Epidermal melanocyte (primary cell): Measurements from ENCODE around the gene GTF3C2.
"Not testable (repeated sequence)": the region's sequence is repeated elsewhere in the genome, so short reads cannot be mapped to it uniquely, and the experiment has no call there.

Experiments used
- DNase-seq: peaks from one replicate; pipeline ENCODE4 v3.0.0; 2011; ENCODE audit warnings: low spot score; ENCODE audit not compliant: insufficient read length

GTF3C2 gene

DNA sequence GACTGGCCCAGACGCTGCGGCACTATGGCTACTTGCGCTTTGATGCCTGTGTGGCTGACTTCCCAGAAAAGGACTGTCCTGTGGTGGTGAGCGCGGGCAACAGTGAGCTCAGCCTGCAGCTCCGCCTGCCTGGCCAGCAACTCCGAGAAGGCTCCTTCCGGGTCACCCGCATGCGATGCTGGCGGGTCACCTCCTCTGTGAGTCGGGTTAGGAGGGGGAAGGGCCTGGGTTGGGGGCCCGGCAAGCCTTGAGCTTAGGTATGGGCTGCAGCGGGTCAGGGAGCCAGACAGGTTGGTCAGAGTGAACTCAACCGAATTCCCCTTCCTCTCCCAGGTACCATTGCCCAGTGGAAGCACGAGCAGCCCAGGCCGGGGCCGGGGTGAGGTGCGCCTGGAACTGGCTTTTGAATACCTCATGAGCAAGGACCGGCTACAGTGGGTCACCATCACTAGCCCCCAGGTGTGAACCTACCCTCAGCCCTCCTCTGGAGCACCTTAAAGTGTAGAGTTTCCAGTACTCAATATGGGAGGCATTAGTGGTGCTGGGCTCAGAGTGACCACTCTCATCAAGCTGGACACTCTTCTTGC lies 19.0 kb upstream of the GTF3C2 start:
- DNase-seq: no peak

DNA sequence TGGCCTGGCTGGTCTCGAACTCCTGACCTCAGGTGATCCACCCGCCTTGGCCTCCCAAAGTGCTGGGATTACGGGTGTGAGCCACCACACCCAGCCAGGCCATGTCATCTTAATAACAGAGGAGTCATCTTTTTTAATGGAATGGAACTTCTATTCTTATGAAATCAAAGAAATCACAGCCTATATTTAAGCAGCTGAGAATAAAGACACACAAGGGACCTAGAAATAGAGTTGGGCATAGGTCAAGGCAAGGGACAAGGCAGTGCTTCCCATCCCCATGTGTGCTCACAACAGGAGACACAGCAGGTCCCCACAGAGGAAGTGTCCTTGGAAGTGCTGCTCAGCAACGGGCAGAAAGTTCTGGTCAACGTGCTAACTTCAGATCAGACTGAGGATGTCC lies 17.0 kb upstream of the GTF3C2 start:
- no peak for DNase-seq

DNA sequence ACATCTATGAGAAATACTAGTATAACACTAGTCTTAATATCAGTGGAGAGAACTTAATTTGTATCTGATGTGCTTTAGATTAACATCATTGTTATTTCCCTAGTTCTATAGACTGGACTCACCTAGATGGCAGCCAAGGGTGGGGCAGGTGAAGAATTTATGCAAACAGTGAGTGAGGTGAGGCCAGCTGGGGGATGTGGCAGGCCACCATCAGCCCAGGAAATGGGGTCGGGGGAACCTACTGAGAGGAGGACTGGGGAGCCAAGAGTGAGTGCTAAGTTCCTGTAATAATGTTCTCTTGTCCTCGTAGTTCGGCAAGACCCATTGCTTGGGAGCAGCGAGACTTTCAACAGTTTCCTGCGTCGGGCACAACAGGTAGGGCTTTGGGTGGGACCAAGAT lies 16.4 kb upstream of the GTF3C2 start:
- DNase-seq: no peak

DNA sequence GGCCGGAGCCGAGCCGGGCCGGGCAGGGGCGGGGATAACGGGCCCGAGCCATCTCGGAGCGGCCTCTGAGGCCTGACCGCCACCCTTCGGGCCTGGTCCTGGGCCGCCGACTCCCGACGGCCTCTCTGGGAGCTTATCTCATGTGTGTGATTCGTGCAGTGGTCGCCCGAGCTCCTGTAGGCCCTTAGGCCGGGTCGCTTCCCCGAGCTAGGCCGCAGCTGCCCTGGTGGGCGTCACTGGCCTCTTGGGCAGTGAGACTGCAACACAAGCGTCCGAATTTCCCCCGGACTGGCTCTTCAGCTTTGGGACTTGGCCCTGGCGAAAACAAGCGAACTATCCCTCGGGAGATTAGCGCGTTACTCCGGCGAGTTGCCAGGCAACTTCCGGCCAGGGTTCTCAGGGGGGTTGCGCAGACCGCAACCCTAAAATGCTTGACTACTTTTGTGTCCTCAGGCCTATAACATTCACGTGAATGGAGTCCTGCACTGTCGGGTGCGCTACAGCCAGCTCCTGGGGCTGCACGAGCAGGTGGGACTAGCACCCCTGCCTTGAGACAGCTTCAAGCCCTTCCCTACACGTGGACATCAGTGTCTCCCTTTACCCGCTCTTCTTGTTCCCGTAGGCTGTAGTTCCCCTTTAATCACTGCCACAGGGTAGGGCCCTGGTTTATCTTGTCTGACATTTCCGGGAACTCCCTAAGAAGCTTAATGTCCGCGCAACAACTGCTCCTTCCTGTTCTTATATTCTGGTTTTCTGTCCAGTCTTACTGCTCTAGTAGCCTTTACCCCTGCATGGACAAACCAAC lies 14.5 kb upstream of the GTF3C2 start:
- DNase-seq: no peak

DNA sequence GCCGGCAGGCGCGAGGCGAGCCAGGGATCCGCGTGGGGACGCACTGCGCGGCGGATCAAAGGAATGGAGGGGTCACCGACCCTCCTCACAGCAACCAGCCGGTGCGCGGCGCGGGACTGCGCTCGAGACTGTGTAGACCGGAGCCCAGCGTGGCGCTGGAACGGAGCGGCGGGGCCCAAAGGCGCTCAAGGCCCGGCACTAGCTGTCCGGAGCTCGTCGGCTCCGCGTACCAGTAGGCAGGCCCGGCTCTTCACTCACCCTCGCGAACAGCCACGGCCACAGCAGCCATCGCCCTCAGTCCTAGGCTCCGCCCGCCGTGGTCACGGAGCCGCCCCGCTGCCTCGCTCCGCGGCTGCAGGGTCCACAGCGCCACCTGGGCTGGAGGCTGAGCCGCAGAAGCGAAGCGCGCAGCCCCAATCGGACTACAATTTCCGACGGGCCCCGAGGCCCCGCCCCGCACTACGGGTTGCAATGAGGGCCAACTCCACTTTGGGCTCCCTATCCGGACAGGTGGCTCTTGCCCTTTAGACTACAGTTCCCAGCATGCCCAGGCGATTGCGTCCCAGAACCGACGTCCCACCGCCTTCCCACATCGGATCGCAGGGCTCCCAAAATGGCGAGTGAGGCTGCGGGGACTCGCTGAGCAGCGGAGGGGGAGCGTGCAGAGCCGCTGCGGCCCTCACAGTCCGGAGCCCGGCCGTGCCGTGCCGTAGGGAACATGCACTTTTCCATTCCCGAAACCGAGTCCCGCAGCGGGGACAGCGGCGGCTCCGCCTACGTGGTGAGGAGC lies 13.7 kb upstream of the GTF3C2 start, which contains the start of the genes EIF2B4 and SNX17:
TSS of gene EIF2B4 (minus strand) at position 313 of the 790 bp plus-strand sequence. CDS start at position 289, 24 bp downstream.
TSS of gene SNX17 (plus strand) at position 591 of the 790 bp plus-strand sequence. CDS start at position 719, 128 bp downstream.
- peak; percentile 90 for DNase-seq

DNA sequence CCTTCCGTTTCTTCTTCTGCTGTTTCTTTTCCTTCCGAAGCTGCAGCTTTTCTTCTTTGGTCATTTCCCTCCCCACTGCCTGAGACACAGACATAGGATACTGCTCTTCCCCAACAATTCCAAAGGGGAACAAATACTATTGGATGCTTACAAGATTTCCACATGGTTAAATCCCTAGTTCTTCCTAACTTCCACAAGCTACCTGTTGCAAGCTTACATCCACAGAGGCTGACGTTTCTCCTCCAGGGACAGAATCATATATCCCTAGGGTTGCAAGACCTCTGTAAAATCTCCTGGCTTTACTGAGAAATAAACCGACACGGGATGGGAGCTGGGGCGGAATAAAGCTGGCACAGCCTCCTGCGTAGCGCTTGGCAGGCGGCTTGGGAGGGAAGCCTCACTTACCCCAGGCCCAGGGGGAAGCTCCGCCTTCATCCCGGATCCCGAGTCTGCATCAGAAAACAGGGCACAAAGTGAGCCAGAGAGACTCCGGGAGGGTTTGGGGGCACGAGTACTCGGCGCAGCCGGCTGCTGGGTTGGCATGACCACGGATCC lies 13.0 kb upstream of the GTF3C2 start:
- peak; percentile 88 for DNase-seq

DNA sequence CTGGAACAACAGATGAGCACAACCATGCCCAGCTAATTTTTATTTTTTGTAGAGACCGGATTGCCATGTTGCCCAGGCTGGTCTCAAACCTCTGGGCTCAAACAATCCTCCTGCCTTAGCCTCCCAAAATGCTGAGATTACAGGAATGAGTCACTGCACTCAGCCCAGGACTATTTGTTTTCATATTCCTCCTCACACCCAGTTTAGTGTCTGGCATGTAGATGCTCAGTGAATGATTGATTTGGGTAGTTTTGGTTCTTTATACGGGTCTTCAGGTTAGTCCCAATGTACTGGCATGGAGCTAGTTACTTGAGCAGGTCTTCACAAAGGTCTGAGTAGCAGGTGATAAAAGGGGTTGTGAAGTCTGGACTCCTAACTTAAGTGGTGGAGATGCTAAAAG lies 7.4 kb upstream of the GTF3C2 start:
- DNase-seq: no peak

DNA sequence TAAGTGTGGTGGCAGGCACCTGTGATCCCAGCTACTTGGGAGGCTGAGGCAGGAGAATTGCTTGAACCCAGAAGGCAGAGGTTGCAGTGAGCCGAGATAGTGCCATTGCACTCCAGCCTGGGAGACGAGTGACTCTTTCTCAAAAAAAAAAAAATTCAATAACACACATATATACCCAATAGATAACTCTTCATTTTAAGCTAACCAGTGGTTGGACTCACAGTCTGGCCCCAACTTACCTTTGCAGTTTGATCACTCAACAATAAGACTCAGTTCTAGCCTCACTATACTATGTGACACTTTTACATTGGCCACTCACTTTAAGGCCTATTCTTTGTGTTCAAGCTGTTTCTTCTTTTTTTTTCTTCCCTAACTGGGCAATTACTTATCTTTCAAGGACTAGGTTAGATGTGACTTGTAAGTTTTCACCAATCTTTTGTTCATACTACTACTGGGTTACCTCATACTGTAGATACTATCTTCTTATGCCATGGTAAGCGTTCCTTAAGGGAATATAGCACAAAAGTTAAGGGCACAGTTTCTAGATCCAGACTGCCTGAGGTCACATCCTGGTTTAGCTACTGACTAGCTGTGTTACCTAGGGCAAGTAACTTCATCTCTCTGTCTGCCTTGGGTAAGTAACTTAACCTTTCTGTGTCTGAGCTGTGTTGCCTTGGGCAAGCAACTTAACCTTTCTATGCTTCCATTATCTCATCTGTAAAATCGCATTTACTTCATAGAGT lies 6.3 kb upstream of the GTF3C2 start:
- no peak for DNase-seq

DNA sequence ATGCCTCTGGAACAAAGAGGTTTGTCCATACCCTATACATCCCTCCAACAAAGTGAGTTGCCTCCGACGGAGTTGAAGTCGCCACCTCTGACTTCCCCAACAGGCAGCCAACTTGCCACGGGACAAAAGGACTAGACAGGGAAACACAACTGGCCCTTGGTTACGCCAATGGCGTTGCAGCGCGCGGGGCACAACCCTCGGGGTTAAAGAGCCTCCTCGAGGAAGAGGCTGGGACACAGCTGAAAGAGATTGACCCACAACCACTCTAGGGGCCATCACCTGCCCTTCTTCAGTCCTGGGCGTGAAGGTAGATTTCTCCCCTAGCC lies 545 bp downstream of the GTF3C2 start:
- no peak for DNase-seq

DNA sequence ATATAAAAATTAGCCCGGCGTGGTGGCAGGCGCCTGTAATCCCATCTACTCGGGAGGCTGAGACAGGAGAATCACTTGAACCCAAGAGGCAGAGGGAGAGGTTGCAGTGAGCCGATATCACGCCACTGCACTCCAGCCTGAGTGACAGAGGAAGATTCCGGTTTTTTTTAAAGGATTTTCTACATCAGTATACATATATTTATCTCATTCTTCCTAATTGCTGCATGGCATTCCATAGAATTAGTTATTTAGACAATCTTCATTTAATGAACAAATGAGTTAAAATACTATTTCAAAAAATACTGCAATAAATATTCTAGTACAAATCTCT lies 2.0 kb downstream of the GTF3C2 start:
- no peak for DNase-seq

DNA sequence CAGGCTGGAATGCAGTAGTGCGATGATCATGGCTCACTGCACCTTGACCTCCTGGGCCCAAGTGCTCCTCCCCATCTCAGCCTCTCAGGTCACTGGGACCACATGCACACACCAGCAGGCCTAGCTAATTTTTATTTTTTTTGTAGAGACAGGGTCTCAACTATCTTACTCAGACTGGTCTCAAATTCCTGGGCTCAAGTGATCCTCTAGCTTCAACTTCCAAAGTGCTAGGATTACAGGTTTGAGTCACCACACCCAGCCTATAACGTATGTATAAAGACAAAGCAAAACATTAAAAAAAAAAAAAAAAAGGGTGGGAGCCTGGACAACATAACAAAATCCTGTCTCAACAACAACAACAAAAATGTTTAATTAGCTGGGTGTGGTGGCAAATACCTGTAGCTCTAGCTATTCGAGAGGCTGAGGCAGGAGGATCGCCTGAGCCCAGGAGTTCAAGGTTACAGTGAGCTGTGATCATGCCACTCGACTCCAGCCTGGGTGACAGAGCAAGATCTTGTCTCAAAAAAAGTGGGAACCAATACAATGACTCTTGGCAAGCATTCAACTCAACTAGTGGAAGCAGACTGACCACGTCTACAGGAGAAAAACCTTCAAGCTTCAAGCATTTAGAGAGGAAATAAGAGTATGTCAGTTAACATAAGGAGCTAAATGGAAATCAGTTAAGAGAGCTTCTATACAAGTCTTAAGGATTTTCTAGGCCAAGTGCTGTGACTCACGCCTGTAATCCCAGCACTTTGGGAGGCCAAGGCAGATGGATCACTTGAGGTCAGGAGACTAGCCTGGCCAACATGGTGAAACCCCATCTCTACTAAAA lies 2.6 kb downstream of the GTF3C2 start:
- no peak for DNase-seq

DNA sequence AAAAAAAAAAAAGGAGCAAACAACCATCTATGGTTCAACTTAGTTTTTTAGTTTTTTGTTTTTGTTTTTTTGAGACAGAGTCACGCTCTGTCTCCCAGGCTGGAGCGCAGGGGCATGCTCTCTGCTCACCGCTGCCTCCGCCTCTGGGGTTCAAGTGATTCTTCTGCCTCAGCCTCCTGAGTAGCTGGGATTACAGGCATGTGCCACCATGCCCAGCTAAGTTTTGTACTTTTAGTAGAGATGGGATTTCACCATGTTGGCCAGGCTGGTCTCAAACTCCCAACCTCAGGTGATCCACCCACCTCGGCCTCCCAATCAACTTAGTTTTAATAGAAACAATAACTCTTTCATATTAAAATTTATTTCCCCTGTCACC lies 3.2 kb downstream of the GTF3C2 start:
- DNase-seq: not testable (repeated sequence)

DNA sequence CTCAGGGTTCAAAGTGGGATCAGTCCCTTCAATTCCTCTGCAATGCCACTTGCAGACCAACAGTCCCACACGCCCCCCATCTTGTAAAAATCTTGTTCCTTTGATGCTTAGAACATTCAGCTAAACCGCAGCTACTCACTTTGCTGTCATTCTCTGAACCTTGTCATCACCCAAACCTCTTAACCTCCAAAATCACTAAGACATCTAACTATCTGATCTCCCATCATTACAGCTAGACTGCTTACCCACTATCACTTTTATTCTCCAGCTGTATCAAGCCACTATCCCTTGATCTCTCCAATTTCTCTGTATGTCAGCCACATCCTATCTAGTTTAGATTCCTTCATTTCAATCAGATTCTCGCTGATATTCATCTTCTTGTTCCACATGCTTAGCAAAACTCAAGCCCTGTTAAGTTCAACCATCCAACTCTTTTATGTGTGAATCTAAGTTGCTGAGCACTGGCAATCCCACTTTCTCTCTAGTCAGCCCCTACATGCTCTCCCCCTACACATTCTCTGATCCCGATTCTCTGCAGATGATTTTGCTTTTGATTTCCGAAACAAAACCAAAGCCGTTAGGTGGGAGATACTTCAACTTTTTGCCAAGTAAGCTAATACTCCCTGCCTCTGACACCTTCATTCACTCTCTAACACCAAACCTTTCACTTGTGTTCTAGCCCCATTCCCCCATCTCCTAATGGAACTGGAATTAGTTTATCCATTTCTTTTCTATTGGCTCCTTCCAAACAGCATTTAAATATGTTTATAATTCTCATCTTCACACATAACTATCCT lies 4.6 kb downstream of the GTF3C2 start:
- no peak for DNase-seq

DNA sequence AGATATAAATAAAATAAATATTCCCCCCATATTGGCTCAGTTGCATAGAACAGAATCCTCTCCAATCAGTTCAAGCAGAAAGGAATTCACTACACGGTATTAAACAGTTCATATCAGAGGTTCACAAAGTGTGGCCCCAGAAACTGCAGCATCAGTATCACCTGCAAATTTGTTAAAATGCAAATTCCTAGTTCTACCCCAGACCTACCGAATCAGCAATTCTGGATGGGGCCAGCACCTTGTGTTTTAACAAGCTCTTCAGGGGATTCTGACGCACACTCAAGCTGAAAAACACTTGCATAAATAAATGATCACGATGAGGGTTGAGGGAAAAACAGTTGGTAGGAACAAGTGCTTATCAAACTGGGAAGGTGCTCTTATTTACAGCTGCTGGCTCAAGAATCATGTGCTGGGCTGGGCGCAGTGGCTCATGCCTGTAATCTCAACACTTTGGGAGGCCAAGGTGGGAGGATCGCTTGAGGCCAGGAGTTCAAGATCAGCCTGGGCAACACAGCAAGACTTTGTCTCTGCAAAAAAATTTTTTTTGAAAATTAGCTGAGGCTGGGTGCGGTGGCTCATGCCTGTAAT lies 6.4 kb downstream of the GTF3C2 start:
- DNase-seq: no peak

DNA sequence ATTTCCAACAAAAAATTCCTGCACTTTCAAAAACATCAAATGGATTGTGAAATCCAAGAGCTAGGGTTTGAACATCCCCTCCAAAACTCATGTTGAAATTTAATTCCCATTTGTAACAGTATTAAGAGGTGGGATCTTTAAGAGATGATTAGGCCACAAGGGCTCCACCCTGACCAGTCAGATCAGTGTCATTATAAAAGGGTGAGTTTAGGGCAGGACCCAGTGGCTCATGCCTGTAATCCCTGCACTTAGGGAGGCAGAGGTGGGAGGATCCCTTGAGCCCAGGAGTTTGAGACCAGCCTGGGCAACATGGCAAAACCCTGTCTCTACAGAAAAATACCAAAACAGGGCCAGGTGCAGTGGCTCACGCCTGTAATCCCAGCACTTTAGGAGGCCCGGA lies 8.9 kb downstream of the GTF3C2 start:
- no peak for DNase-seq

DNA sequence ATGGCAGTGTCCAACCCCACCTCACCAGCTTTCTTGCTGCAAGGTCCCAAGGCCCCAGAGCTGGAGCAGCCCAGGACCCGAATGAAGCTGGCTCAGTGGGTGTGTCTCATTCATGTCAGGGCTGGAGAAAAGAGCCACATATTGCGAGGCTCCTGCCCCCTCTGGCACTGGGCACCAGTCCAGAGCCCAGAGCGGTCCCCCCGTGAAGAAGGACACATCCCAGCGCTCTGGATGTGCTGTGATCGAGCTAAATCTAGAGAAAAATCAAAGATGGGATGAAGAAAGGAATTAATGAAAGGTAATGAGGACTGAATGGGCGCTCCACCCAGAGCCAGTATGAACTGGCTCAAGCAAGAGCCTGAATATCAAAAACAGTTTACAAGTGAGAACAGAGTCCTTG lies 20.4 kb downstream of the GTF3C2 start:
- no peak for DNase-seq

DNA sequence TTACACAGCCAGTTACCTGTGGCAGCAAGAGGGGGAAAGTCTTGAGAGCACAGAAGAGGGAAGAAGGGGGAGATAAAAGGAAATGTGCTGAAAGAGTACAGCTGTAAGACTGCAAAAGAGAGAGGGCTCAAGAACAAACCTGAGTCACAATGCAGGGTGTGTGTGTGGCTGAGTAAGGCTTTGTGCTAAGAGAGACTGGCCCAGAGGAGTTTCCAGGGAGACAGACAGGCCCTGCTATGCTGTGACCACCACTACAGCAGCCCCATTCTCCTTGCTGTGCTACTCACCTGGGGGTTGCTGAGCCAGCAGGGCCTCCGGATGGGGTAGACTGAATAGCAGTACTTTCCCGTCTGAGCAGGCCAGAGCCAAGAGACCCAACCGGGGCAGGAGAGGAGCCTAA lies 21.3 kb downstream of the GTF3C2 start:
- DNase-seq: no peak

DNA sequence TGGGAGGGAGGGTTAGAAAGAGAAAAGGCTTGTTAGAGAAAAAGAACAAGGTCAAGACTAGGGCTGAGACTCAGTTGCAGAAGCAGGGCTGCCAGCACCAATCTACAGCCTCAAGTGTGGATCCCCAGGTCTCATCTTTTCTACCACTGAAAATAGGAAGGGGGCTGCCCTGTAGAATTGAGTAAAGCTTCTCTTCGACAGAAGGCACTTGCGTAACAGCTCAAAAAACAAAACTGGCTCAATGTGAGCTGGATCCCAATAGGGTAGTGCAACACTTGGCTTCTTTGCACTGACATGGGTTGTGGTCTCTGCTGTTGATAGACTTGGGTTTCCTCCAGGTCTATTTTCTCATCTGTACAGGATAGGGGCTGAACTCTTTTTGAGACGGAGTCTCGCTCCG lies 31.8 kb downstream of the GTF3C2 start:
- no peak for DNase-seq

DNA sequence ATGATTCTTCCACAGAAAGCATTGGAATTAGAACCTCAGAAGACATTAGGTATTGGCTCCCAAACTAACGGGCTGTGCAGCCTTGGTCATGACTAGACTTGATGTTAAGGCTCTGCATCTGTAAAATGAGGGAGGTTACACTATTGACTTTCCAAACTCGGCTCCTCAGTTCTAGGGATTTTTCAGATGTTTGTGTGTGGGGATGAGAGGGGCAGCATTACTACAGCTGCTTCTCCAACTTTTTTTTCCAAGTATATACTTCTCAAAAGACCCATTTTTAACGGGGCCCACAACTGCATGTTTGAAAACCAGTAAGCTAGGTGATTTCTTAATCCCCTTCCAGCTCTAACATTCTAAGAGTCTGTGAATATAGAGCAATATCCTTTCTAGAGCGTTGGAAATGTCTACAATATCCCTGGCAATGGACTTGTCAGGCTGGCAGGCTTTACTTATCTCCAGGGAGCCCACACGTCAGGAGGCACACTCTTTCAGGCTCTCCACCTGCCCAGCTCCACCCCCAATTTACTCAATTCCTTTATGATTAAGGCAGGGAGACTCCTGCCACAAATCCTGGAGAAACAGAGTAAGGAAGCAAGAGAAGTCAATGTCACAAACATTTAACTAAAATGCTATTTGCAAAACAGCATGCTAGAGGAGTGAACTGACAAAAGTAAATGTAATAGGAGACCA lies 32.8 kb downstream of the GTF3C2 start:
- no peak for DNase-seq
